Naive thymus-derived CD4-positive, alpha-beta T cell (primary cell): ENCODE results near the gene ERFE. TPM values are rescaled to one million over a fixed set of nuclear protein-coding genes. Genes with fewer than 3 reads are reported as not detected.

Experiments
- ATAC-seq: fragments of 150-1000 bp; cut with Tn5 transposase; 2 replicates; pipeline ENCODE4 v1.10.0; 2021; ENCODE audit warnings: mild to moderate bottlenecking, moderate library complexity
- CTCF ChIA-PET: fragments of 350-600 bp; sonication (Branson Sonifier 250); formaldehyde crosslinking; loops from one replicate; lab custom pipeline; 2021; ENCODE audit warnings: antibody characterized with exemption; lab: Charles Lee
- POLR2A ChIA-PET: fragments of 350-600 bp; sonication (Branson Sonifier 250); formaldehyde crosslinking; loops from one replicate; lab custom pipeline; 2021; ENCODE audit warnings: antibody characterized with exemption, inconsistent platforms; lab: Charles Lee
- DNase-seq, 9 donors: peaks; one replicate each; pipeline versions ENCODE4 v3.0.0 to v3.0.0-alpha.2; 2020 to 2022; ENCODE audit warnings: mixed read lengths in 1 of 9
- H3K27ac ChIP-seq: one replicate; pipeline ENCODE4 v1.7.0; 2013; ENCODE audit warnings: mild to moderate bottlenecking, low read depth, low read length, moderate library complexity
- H3K27me3 ChIP-seq, 2 donors: one replicate each; pipeline ENCODE4 v1.7.0; 2013; ENCODE audit warnings: low read length in 2 of 2, mild to moderate bottlenecking in 2 of 2, moderate library complexity in 2 of 2; ENCODE audit not compliant: control insufficient read depth in 2 of 2, insufficient read depth in 2 of 2
- H3K36me3 ChIP-seq, 3 experiments: 1 replicate in 2 of 3; 2 replicates in 1 of 3; pipeline ENCODE4 v1.7.0; 2013; ENCODE audit warnings: low read length in 3 of 3, mild to moderate bottlenecking in 3 of 3, moderate library complexity in 1 of 3; ENCODE audit not compliant: insufficient read depth in 3 of 3, control insufficient read depth in 2 of 3
- H3K4me1 ChIP-seq, 2 donors: one replicate each; pipeline ENCODE4 v1.7.0; 2013; ENCODE audit warnings: low read length in 2 of 2, mild to moderate bottlenecking in 2 of 2, moderate library complexity in 1 of 2; ENCODE audit not compliant: control insufficient read depth in 2 of 2, insufficient read depth in 2 of 2
- H3K4me3 ChIP-seq: 2 replicates; pipeline ENCODE4 v1.7.0; 2013; ENCODE audit warnings: mild to moderate bottlenecking, low read length
- H3K9me3 ChIP-seq, 3 experiments: 1 replicate in 2 of 3; 2 replicates in 1 of 3; pipeline ENCODE4 v1.7.0; 2013; ENCODE audit warnings: low read length in 3 of 3; ENCODE audit not compliant: control insufficient read depth in 2 of 3
- H3K27ac Mint-ChIP-seq, 9 donors: one replicate each; pipeline ENCODE4 v1.8.0; 2020 to 2022; ENCODE audit warnings: mixed read lengths in 9 of 9, mild to moderate bottlenecking in 8 of 9, moderate library complexity in 5 of 9, inconsistent platforms in 2 of 9
- H3K27me3 Mint-ChIP-seq, 5 donors: one replicate each; pipeline ENCODE4 v1.8.0; 2021 to 2022; ENCODE audit warnings: mixed read lengths in 5 of 5, mild to moderate bottlenecking in 1 of 5
- H3K36me3 Mint-ChIP-seq, 5 donors: one replicate each; pipeline ENCODE4 v1.8.0; 2020 to 2022; ENCODE audit warnings: mixed read lengths in 5 of 5, mild to moderate bottlenecking in 3 of 5, inconsistent platforms in 1 of 5
- H3K4me1 Mint-ChIP-seq, 7 donors: one replicate each; pipeline ENCODE4 v1.8.0; 2020 to 2022; ENCODE audit warnings: mixed read lengths in 7 of 7, mild to moderate bottlenecking in 3 of 7, inconsistent platforms in 1 of 7
- H3K4me3 Mint-ChIP-seq, 10 donors: one replicate each; pipeline ENCODE4 v1.8.0; 2020 to 2022; ENCODE audit warnings: mild to moderate bottlenecking in 10 of 10, mixed read lengths in 10 of 10, moderate library complexity in 6 of 10, inconsistent platforms in 2 of 10
- H3K9me3 Mint-ChIP-seq, 11 donors: one replicate each; pipeline ENCODE4 v1.8.0; 2020 to 2022; ENCODE audit warnings: mixed read lengths in 11 of 11, mild to moderate bottlenecking in 4 of 11, inconsistent platforms in 1 of 11, moderate library complexity in 1 of 11
- intact Hi-C, 2 donors: fragments of 100-400 bp; cut with micrococcal nuclease; formaldehyde crosslinking; loops; one replicate each; pipeline ENCODE4 v1.15.1; 2023
- polyA plus RNA-seq, 2 donors: library from polyadenylated mRNA; unstranded; fragments of 300-500 nt; fragmentation: Illumina TruSeq; gene quantifications; one replicate each; pipeline ENCODE4 v1.2.3, GENCODE V29; 2021
- total RNA-seq, 6 experiments: library from RNA in 5 of 6; stranded (reverse) in 5 of 6; gene quantifications; 1 replicate in 5 of 6; 2 replicates in 1 of 6; pipeline ENCODE4 v1.2.3 and lab custom pipeline; 2021 to 2026

Gene ERFE
- total and polyA plus RNA-seq, 7 experiments from 2014 or later = 0.29 to 0.31 TPM; not detected in 5

- POLR2A ChIA-PET = no interaction called here
- no peak for ATAC-seq
- Histone ChIP-seq H3K27me3 (no peaks in the 10 kb centered on the region), H3K9me3 (no peaks in the 10 kb centered on the region), H3K36me3 (no peaks in the 10 kb centered on the region), H3K27ac (no peak overlapping the region), H3K4me3 (no peak overlapping the region), H3K4me1 (no peaks in the 10 kb centered on the region)
- Mint-ChIP-seq H3K27ac (no peak overlapping the region), H3K4me1 (no peaks in the 10 kb centered on the region), H3K27me3 (no peaks in the 10 kb centered on the region), H3K4me3 (no peak overlapping the region), H3K9me3 (no peaks in the 10 kb centered on the region), H3K36me3 (no peaks in the 10 kb centered on the region)
- no peak for DNase-seq
- intact Hi-C loops = loop anchor here in 1 of 2 donors (5.0 kb wide), 1 partner anchor 278 kb away; the partner anchor contains the start of gene RAMP1
- CTCF ChIA-PET = interaction anchor here (0.8 kb wide), 1 partner anchor 170 kb away, joined by 3 read pairs; no protein-coding TSS in a partner anchor
Measured at GRCh38 chr2:238135601-238136150, 23.1 kb upstream of the ERFE start.

- no peak overlapping the region for H3K27ac ChIP-seq
- DNase-seq (no peak), ATAC-seq (peak; percentile 47)
- no peak overlapping the region for H3K27ac Mint-ChIP-seq
- CTCF ChIA-PET = no interaction called here
- no peaks in the 10 kb centered on the region for H3K9me3 ChIP-seq
- H3K36me3 Mint-ChIP-seq = no peaks in the 10 kb centered on the region
- H3K4me3 Mint-ChIP-seq = no peak overlapping the region
- peaks cover 0 to 6% of the 10 kb centered on the region in 2 donors for H3K4me1 ChIP-seq
- no peak overlapping the region for H3K4me3 ChIP-seq
- intact Hi-C loops = loop anchor here in 1 of 2 donors (5.0 kb wide), 1 partner anchor 280 kb away; the partner anchor contains the start of gene RAMP1
- no peaks in the 10 kb centered on the region for H3K27me3 ChIP-seq
- H3K4me1 Mint-ChIP-seq = peaks cover 0 to 8% (median 6%) of the 10 kb centered on the region in 7 donors
- POLR2A ChIA-PET = interaction anchor here (0.5 kb wide), 1 partner anchor 221 kb away, joined by 3 read pairs; no protein-coding TSS in a partner anchor
- no peaks in the 10 kb centered on the region for H3K27me3 Mint-ChIP-seq
- H3K9me3 Mint-ChIP-seq = no peaks in the 10 kb centered on the region
- no peaks in the 10 kb centered on the region for H3K36me3 ChIP-seq
Measured at GRCh38 chr2:238136820-238137537, 21.8 kb upstream of the ERFE start.

- H3K4me1 ChIP-seq = peaks cover 0 to 6% of the 10 kb centered on the region in 2 donors
- DNase-seq (no peak), ATAC-seq (no peak)
- no peaks in the 10 kb centered on the region for H3K27me3 ChIP-seq
- H3K36me3 Mint-ChIP-seq = no peaks in the 10 kb centered on the region
- intact Hi-C loops = loop anchor here in 1 of 2 donors (5.0 kb wide), 1 partner anchor 281 kb away; the partner anchor contains the start of gene RAMP1
- H3K4me3 ChIP-seq = no peak overlapping the region
- ChIA-PET CTCF (no interaction called here), POLR2A (no interaction called here)
- peaks cover 0 to 8% (median 7%) of the 10 kb centered on the region in 7 donors for H3K4me1 Mint-ChIP-seq
- no peaks in the 10 kb centered on the region for H3K9me3 Mint-ChIP-seq
- no peak overlapping the region for H3K4me3 Mint-ChIP-seq
- no peaks in the 10 kb centered on the region for H3K27me3 Mint-ChIP-seq
- H3K9me3 ChIP-seq = no peaks in the 10 kb centered on the region
- H3K27ac ChIP-seq = no peak overlapping the region
- no peaks in the 10 kb centered on the region for H3K36me3 ChIP-seq
- H3K27ac Mint-ChIP-seq = no peak overlapping the region
Measured at GRCh38 chr2:238137885-238138284, 20.9 kb upstream of the ERFE start.

- H3K27me3 Mint-ChIP-seq = no peaks in the 10 kb centered on the region
- no peak within 1 kb of the TSS for H3K27ac Mint-ChIP-seq
- no peaks in the 10 kb centered on the region for H3K36me3 Mint-ChIP-seq
- POLR2A ChIA-PET = interaction anchor here (0.6 kb wide), 1 partner anchor 196 kb away, joined by 3 read pairs; no protein-coding TSS in a partner anchor
- no peak for ATAC-seq
- Histone ChIP-seq H3K9me3 (no peaks in the 10 kb centered on the region), H3K36me3 (no peaks in the 10 kb centered on the region), H3K27me3 (no peaks in the 10 kb centered on the region), H3K27ac (no peak within 1 kb of the TSS), H3K4me3 (no peak within 1 kb of the TSS), H3K4me1 (peaks cover 0 to 6% of the 10 kb centered on the region in 2 donors)
- H3K4me1 Mint-ChIP-seq = peaks cover 0 to 8% (median 7%) of the 10 kb centered on the region in 7 donors
- no peak within 1 kb of the TSS for H3K4me3 Mint-ChIP-seq
- no peaks in the 10 kb centered on the region for H3K9me3 Mint-ChIP-seq
- no peak for DNase-seq
- CTCF ChIA-PET = no interaction called here
- intact Hi-C loops = loop anchor here in 1 of 2 donors (5.0 kb wide), 1 partner anchor 281 kb away; the partner anchor contains the start of gene RAMP1
Measured at GRCh38 chr2:238138331-238139195, 20.2 kb upstream of the ERFE start, which contains the start of gene KLHL30. TSS of gene KLHL30 (plus strand) at chr2:238138668. CDS start at chr2:238140755, 2,087 bp downstream.

GRCh38 chr2:238139196-238140039 lies 19.4 kb upstream of the ERFE start:
- DNase-seq (peak in 3 of 9 donors; percentile 15 to 62 (median 22)), ATAC-seq (no peak)
- H3K4me1 ChIP-seq = peaks cover 0 to 6% of the 10 kb centered on the region in 2 donors
- Mint-ChIP-seq H3K27me3 (no peaks in the 10 kb centered on the region), H3K36me3 (no peaks in the 10 kb centered on the region), H3K4me3 (no peak overlapping the region), H3K27ac (no peak overlapping the region), H3K4me1 (peaks cover 0 to 8% (median 7%) of the 10 kb centered on the region in 7 donors), H3K9me3 (peaks cover 0 to 1% (median 0%) of the 10 kb centered on the region in 11 donors)
- H3K36me3 ChIP-seq = no peaks in the 10 kb centered on the region
- ChIA-PET CTCF (no interaction called here), POLR2A (interaction anchor here (0.6 kb wide), 1 partner anchor 196 kb away, joined by 3 read pairs; no protein-coding TSS in a partner anchor)
- no peak overlapping the region for H3K27ac ChIP-seq
- no peak overlapping the region for H3K4me3 ChIP-seq
- no peaks in the 10 kb centered on the region for H3K9me3 ChIP-seq
- H3K27me3 ChIP-seq = no peaks in the 10 kb centered on the region
- intact Hi-C loops = loop anchor here in 1 of 2 donors (5.0 kb wide), 1 partner anchor 282 kb away; the partner anchor contains the start of gene RAMP1
